SK-N-SH treated with all-trans-retinoic acid at 6 μM for 48 hours (cell line): Measurements from ENCODE around the gene MRPS6.

Source experiments
- ATAC-seq: fragments of 200-7000 bp; cut with Tn5 transposase; 3 replicates; pipeline ENCODE4 v1.9.1; 2020; ENCODE audit warnings: mild to moderate bottlenecking, moderate library complexity
- ARNTL ChIP-seq: fragments of 450-650 bp; formaldehyde crosslinking; IDR thresholded peaks from 2 replicates; pipeline ENCODE4 v1.5.0; 2020; ENCODE audit warnings: low read depth, mild to moderate bottlenecking, moderate library complexity, borderline replicate concordance
- BACH2 ChIP-seq: fragments of 250-450 bp; sonication (Bioruptor Pico); IDR thresholded peaks from 2 replicates; pipeline ENCODE4 v1.9.0; 2021; ENCODE audit warnings: mild to moderate bottlenecking, borderline replicate concordance
- CREB5 ChIP-seq: fragments of 250-450 bp; sonication (Bioruptor Pico); IDR thresholded peaks from 2 replicates; pipeline ENCODE4 v1.5.1; 2020; ENCODE audit warnings: low read depth, mild to moderate bottlenecking, moderate library complexity
- CSDC2 ChIP-seq: fragments of 250-450 bp; sonication (Bioruptor Pico); IDR thresholded peaks from 2 replicates; pipeline ENCODE4 v1.5.0; 2020; ENCODE audit warnings: mild to moderate bottlenecking, moderate library complexity
- ESRRG ChIP-seq: fragments of 250-450 bp; sonication (Bioruptor Pico); IDR thresholded peaks from 2 replicates; pipeline ENCODE4 v1.6.1; 2021; ENCODE audit warnings: mild to moderate bottlenecking
- GLIS3 ChIP-seq: fragments of 250-450 bp; sonication (Bioruptor Pico); IDR thresholded peaks from 2 replicates; pipeline ENCODE4 v1.5.0; 2020; ENCODE audit warnings: mild to moderate bottlenecking, moderate library complexity
- ISL1 ChIP-seq: fragments of 250-450 bp; sonication (Bioruptor Pico); IDR thresholded peaks from 2 replicates; pipeline ENCODE4 v2.1.2; 2022; ENCODE audit warnings: mild to moderate bottlenecking, moderate library complexity
- OSR1 ChIP-seq: fragments of 250-450 bp; sonication (Bioruptor Pico); IDR thresholded peaks from 2 replicates; pipeline ENCODE4 v1.8.0; 2022; ENCODE audit warnings: moderate library complexity, mild to moderate bottlenecking, inconsistent platforms
- PATZ1 ChIP-seq: fragments of 250-450 bp; sonication (Bioruptor Pico); IDR thresholded peaks from 2 replicates; pipeline ENCODE4 v1.8.0; 2020; ENCODE audit warnings: mild to moderate bottlenecking, moderate library complexity, borderline replicate concordance
- POU6F1 ChIP-seq: fragments of 250-450 bp; sonication (Bioruptor Pico); IDR thresholded peaks from 2 replicates; pipeline ENCODE4 v1.8.0; 2021; ENCODE audit warnings: low read depth, mild to moderate bottlenecking, moderate library complexity, borderline replicate concordance
- RARB ChIP-seq: fragments of 250-450 bp; sonication (Bioruptor Pico); IDR thresholded peaks from 2 replicates; pipeline ENCODE4 v1.8.0; 2021; ENCODE audit warnings: mild to moderate bottlenecking, moderate library complexity
- SNAI2 ChIP-seq: fragments of 250-450 bp; sonication (Bioruptor Pico); IDR thresholded peaks from 2 replicates; pipeline ENCODE4 v1.5.0; 2020; ENCODE audit warnings: mild to moderate bottlenecking, moderate library complexity
- TCF4 ChIP-seq: fragments of 250-450 bp; sonication (Bioruptor Pico); IDR thresholded peaks from 2 replicates; pipeline ENCODE4 v1.8.0; 2021; ENCODE audit warnings: mild to moderate bottlenecking, moderate library complexity, borderline replicate concordance
- TOX ChIP-seq: fragments of 250-450 bp; sonication (Bioruptor Pico); IDR thresholded peaks from 2 replicates; pipeline ENCODE4 v1.8.0; 2021; ENCODE audit warnings: mild to moderate bottlenecking, moderate library complexity, borderline replicate concordance
- ZC3H10 ChIP-seq: fragments of 250-450 bp; sonication (Bioruptor Pico); IDR thresholded peaks from 2 replicates; pipeline ENCODE4 v1.5.1; 2021; ENCODE audit warnings: mild to moderate bottlenecking, moderate library complexity
- ZFP3 ChIP-seq: fragments of 250-450 bp; sonication (Bioruptor Pico); IDR thresholded peaks from 2 replicates; pipeline ENCODE4 v1.5.0; 2020; ENCODE audit warnings: mild to moderate bottlenecking, moderate library complexity
- ZFP30 ChIP-seq: fragments of 450-650 bp; formaldehyde crosslinking; IDR thresholded peaks from 2 replicates; pipeline ENCODE4 v1.5.0; 2022; ENCODE audit warnings: mild to moderate bottlenecking, moderate library complexity
- ZNF565 ChIP-seq: fragments of 450-650 bp; formaldehyde crosslinking; conservative IDR thresholded peaks from 2 replicates; pipeline ENCODE4 v1.5.0; 2020; ENCODE audit warnings: low read depth, mild to moderate bottlenecking, moderate library complexity
- ZNF70 ChIP-seq: fragments of 450-650 bp; formaldehyde crosslinking; IDR thresholded peaks from 2 replicates; pipeline ENCODE4 v1.5.0; 2020; ENCODE audit warnings: mild to moderate bottlenecking, moderate library complexity
- ZNF8 ChIP-seq: fragments of 450-650 bp; formaldehyde crosslinking; IDR thresholded peaks from 2 replicates; pipeline ENCODE4 v1.5.0; 2020; ENCODE audit warnings: mild to moderate bottlenecking, moderate library complexity
- TF ChIP-seq, protein P1 (sequence below): fragments of 250-450 bp; sonication (Bioruptor Pico); IDR thresholded peaks from 2 replicates; pipeline ENCODE4 v1.5.0; 2020; ENCODE audit warnings: mild to moderate bottlenecking, moderate library complexity
- TF ChIP-seq, protein P2 (sequence below): fragments of 250-450 bp; sonication (Bioruptor Pico); IDR thresholded peaks from 2 replicates; pipeline ENCODE4 v1.5.1; 2021; ENCODE audit warnings: mild to moderate bottlenecking, moderate library complexity

The MRPS6 gene

GRCh38 chr21:34076835-34077234, 3.5 kb downstream of the MRPS6 start (continued):
- no peak for TF ChIP-seq CREB5 (CRISPR knock-in tag)
- no peak for TF ChIP-seq CSDC2 (CRISPR knock-in tag)
- TF ChIP-seq TOX = no peak
- TF ChIP-seq ZNF565 = no peak

- TF ChIP-seq ZC3H10 (CRISPR knock-in tag) (no peak), SNAI2 (CRISPR knock-in tag) (no peak), ESRRG (no peak)
- TF ChIP-seq, all 23 proteins: peak for 0
- ATAC-seq = no peak
Measured at GRCh38 chr21:34077888-34078287, 4.5 kb downstream of the MRPS6 start.

DNA sequence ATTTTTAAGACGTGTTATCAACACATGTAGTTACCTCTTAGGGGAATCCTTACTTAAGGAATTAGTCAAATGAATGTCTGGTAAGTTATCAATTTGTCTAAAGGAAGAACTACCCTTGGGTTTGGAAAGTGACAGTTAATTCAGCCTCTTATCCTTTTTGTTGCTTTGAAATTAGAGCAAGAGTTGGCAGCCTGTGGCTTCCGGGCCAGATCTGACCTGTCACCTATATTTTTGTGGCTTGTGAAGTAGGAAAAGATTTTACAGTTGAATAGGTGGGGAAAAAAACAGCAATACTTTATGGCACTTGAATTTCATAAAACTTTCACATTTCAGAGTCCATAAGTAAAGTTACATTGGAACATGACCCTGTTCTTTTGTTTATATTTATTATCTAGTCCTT, 5.5 kb downstream of the MRPS6 start:
- no peak for ATAC-seq
- no peak for TF ChIP-seq RARB (CRISPR knock-in tag)
- no peak for TF ChIP-seq TCF4 (CRISPR knock-in tag)
- TF ChIP-seq OSR1 (CRISPR knock-in tag) = no peak
- TF ChIP-seq, protein P1, sequence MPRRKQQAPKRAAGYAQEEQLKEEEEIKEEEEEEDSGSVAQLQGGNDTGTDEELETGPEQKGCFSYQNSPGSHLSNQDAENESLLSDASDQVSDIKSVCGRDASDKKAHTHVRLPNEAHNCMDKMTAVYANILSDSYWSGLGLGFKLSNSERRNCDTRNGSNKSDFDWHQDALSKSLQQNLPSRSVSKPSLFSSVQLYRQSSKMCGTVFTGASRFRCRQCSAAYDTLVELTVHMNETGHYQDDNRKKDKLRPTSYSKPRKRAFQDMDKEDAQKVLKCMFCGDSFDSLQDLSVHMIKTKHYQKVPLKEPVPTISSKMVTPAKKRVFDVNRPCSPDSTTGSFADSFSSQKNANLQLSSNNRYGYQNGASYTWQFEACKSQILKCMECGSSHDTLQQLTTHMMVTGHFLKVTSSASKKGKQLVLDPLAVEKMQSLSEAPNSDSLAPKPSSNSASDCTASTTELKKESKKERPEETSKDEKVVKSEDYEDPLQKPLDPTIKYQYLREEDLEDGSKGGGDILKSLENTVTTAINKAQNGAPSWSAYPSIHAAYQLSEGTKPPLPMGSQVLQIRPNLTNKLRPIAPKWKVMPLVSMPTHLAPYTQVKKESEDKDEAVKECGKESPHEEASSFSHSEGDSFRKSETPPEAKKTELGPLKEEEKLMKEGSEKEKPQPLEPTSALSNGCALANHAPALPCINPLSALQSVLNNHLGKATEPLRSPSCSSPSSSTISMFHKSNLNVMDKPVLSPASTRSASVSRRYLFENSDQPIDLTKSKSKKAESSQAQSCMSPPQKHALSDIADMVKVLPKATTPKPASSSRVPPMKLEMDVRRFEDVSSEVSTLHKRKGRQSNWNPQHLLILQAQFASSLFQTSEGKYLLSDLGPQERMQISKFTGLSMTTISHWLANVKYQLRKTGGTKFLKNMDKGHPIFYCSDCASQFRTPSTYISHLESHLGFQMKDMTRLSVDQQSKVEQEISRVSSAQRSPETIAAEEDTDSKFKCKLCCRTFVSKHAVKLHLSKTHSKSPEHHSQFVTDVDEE (CRISPR knock-in tag) = no peak
- TF ChIP-seq ZFP30 = no peak
- TF ChIP-seq ZNF70 = no peak
- TF ChIP-seq, protein P2, sequence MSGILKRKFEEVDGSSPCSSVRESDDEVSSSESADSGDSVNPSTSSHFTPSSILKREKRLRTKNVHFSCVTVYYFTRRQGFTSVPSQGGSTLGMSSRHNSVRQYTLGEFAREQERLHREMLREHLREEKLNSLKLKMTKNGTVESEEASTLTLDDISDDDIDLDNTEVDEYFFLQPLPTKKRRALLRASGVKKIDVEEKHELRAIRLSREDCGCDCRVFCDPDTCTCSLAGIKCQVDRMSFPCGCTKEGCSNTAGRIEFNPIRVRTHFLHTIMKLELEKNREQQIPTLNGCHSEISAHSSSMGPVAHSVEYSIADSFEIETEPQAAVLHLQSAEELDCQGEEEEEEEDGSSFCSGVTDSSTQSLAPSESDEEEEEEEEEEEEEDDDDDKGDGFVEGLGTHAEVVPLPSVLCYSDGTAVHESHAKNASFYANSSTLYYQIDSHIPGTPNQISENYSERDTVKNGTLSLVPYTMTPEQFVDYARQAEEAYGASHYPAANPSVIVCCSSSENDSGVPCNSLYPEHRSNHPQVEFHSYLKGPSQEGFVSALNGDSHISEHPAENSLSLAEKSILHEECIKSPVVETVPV (CRISPR knock-in tag) = no peak
- TF ChIP-seq ESRRG = no peak
- no peak for TF ChIP-seq CSDC2 (CRISPR knock-in tag)
- no peak for TF ChIP-seq SNAI2 (CRISPR knock-in tag)
- no peak for TF ChIP-seq ZNF8 (CRISPR knock-in tag)

DNA sequence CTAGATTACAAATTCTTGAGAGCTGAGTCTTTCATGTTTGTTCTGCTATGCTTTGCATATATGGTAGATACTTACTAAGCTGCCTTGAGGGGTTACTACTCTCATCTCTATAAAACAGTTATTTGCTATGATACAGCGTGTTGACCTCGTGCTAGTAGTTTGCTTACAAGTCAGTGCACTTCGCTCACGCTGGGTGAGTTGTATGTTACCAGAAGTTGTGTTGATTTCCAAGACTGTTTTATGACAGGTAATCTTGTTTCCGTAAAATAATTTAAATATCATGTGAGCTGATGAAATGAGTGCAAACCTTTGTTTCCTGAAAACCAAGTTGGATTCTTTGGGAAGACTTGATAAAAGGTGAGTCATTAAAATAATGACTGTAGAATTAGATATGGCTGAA, 7.3 kb downstream of the MRPS6 start:
- ATAC-seq = no peak
- no peak for TF ChIP-seq PATZ1 (CRISPR knock-in tag)
- TF ChIP-seq, protein P1 (CRISPR knock-in tag) = no peak
- TF ChIP-seq SNAI2 (CRISPR knock-in tag) = no peak
- no peak for TF ChIP-seq ZNF70
- no peak for TF ChIP-seq ZNF565
- TF ChIP-seq ISL1 (CRISPR knock-in tag) = no peak
- no peak for TF ChIP-seq BACH2
- TF ChIP-seq ZFP3 (CRISPR knock-in tag) = no peak
- TF ChIP-seq GLIS3 = no peak
- TF ChIP-seq ARNTL (CRISPR knock-in tag) = no peak
- no peak for TF ChIP-seq RARB (CRISPR knock-in tag)
- TF ChIP-seq POU6F1 (CRISPR knock-in tag) = no peak
- no peak for TF ChIP-seq OSR1 (CRISPR knock-in tag)
- no peak for TF ChIP-seq TOX
- TF ChIP-seq TCF4 (CRISPR knock-in tag) = no peak
